Progenitor cell of endocrine pancreas (in vitro differentiated cells): ENCODE measurements around the gene CCT4. TPM values are rescaled to one million over a fixed set of nuclear protein-coding genes. Genes with fewer than 3 reads are reported as not detected.

Experiments used
- DNase-seq: peaks from one replicate; pipeline ENCODE4 v3.0.0; 2021; ENCODE audit warnings: low spot score; ENCODE audit not compliant: unreplicated experiment
- H3K27ac Mint-ChIP-seq: 2 replicates; pipeline ENCODE4 v1.8.0; 2021; ENCODE audit warnings: mild to moderate bottlenecking, moderate library complexity, mixed read lengths
- H3K27me3 Mint-ChIP-seq: 2 replicates; pipeline ENCODE4 v1.8.0; 2021; ENCODE audit warnings: mixed read lengths
- H3K36me3 Mint-ChIP-seq: 2 replicates; pipeline ENCODE4 v1.8.0; 2022; ENCODE audit warnings: mixed read lengths; ENCODE audit not compliant: insufficient read depth
- H3K4me1 Mint-ChIP-seq: 2 replicates; pipeline ENCODE4 v1.8.0; 2021; ENCODE audit warnings: low read depth, mixed read lengths
- H3K4me3 Mint-ChIP-seq: 2 replicates; pipeline ENCODE4 v1.8.0; 2021; ENCODE audit warnings: low read depth, mild to moderate bottlenecking, moderate library complexity, mixed read lengths
- H3K9me3 Mint-ChIP-seq: 2 replicates; pipeline ENCODE4 v1.8.0; 2021; ENCODE audit warnings: low read depth, mixed read lengths
- CTCF ChIP-seq: fragments of 200-600 bp; sonication (generic); IDR thresholded peaks from one replicate; pipeline ENCODE4 v1.5.0; 2021; ENCODE audit warnings: antibody characterized with exemption, mild to moderate bottlenecking; ENCODE audit not compliant: unreplicated experiment
- total RNA-seq: library from RNA; stranded (reverse); gene quantifications from 2 replicates; pipeline ENCODE4 v1.2.1, GENCODE V29; 2021

Gene CCT4
- total RNA-seq, 1 donor from 2014 or later: 167 TPM

- Mint-ChIP-seq H3K27ac (no peak overlapping the region), H3K4me1 (no peaks in the 10 kb centered on the region), H3K4me3 (no peak overlapping the region), H3K9me3 (no peaks in the 10 kb centered on the region), H3K27me3 (no peaks in the 10 kb centered on the region), H3K36me3 (peaks cover 2% of the 10 kb centered on the region)
- no peak for DNase-seq
- TF ChIP-seq CTCF: peak; percentile 31
Observed at GRCh38 chr2:61911510-61911909, 23.1 kb upstream of the CCT4 start.

- Mint-ChIP-seq H3K27ac (no peak overlapping the region), H3K4me1 (peaks cover 3% of the 10 kb centered on the region), H3K9me3 (no peaks in the 10 kb centered on the region), H3K4me3 (no peak overlapping the region), H3K36me3 (peaks cover 2% of the 10 kb centered on the region), H3K27me3 (no peaks in the 10 kb centered on the region)
- TF ChIP-seq CTCF: peak; percentile 33
- no peak for DNase-seq
Observed at GRCh38 chr2:61910603-61911002, 22.1 kb upstream of the CCT4 start.

GRCh38 chr2:61909116-61909515, 20.7 kb upstream of the CCT4 start:
- H3K27me3 Mint-ChIP-seq: no peaks in the 10 kb centered on the region

GRCh38 chr2:61906186-61906470, 17.7 kb upstream of the CCT4 start:
- Mint-ChIP-seq H3K27me3 (no peaks in the 10 kb centered on the region), H3K27ac (peak overlapping the region; percentile 87)
- no peak for TF ChIP-seq CTCF

More at GRCh38 chr2:61909116-61909515, 20.7 kb upstream of the CCT4 start:
- Mint-ChIP-seq H3K4me1 (peaks cover 3% of the 10 kb centered on the region), H3K36me3 (peaks cover 2% of the 10 kb centered on the region), H3K9me3 (no peaks in the 10 kb centered on the region), H3K27ac (no peak overlapping the region), H3K4me3 (no peak overlapping the region)
- TF ChIP-seq CTCF: no peak
- no peak for DNase-seq

GRCh38 chr2:61905372-61906185, 17.1 kb upstream of the CCT4 start, which contains the start of gene COMMD1:
Gene COMMD1 (plus strand): TSS chr2:61905674. CDS start chr2:61905679, 5 bp downstream.
- peak within 1 kb of the TSS; percentile 87 for H3K27ac Mint-ChIP-seq
- H3K9me3 Mint-ChIP-seq: no peaks in the 10 kb centered on the region
- H3K36me3 Mint-ChIP-seq: no peaks in the 10 kb centered on the region

More at GRCh38 chr2:61906186-61906470, 17.7 kb upstream of the CCT4 start:
- peak overlapping the region; percentile 95 for H3K4me3 Mint-ChIP-seq
- H3K4me1 Mint-ChIP-seq: peaks cover 3% of the 10 kb centered on the region
- DNase-seq: no peak
- H3K36me3 Mint-ChIP-seq: no peaks in the 10 kb centered on the region
- no peaks in the 10 kb centered on the region for H3K9me3 Mint-ChIP-seq

More at GRCh38 chr2:61905372-61906185, 17.1 kb upstream of the CCT4 start, which contains the start of gene COMMD1:
- H3K4me3 Mint-ChIP-seq: peak within 1 kb of the TSS; percentile 95
- H3K4me1 Mint-ChIP-seq: peaks cover 3% of the 10 kb centered on the region
- DNase-seq: peak; percentile 52
- no peak for TF ChIP-seq CTCF
- H3K27me3 Mint-ChIP-seq: no peaks in the 10 kb centered on the region
